K562 (cell line): ENCODE measurements around the gene TMEM132C.

ENCODE experiments used
- HMGXB4 ChIP-seq: sonication (generic); formaldehyde crosslinking; IDR thresholded peaks from 2 replicates; pipeline ENCODE4 v1.8.1; 2023; ENCODE audit warnings: mild to moderate bottlenecking, missing genetic modification reagents
- POLR2A ChIP-seq: fragments of 450-650 bp; conservative IDR thresholded peaks from 2 replicates; pipeline ENCODE4 v1.6.1; 2016
- RAD21 ChIP-seq, 2 experiments: fragments of 250-450 bp in 1 of 2; fragments of 450-650 bp in 1 of 2; sonication (Bioruptor Pico) in 1 of 2; formaldehyde crosslinking in 1 of 2; IDR thresholded peaks in 1 of 2; conservative IDR thresholded peaks in 1 of 2; 2 replicates each; pipeline versions ENCODE4 v1.4.0 to v1.8.0; 2020 to 2022; ENCODE audit warnings: mild to moderate bottlenecking in 2 of 2, moderate library complexity in 1 of 2

DNA sequence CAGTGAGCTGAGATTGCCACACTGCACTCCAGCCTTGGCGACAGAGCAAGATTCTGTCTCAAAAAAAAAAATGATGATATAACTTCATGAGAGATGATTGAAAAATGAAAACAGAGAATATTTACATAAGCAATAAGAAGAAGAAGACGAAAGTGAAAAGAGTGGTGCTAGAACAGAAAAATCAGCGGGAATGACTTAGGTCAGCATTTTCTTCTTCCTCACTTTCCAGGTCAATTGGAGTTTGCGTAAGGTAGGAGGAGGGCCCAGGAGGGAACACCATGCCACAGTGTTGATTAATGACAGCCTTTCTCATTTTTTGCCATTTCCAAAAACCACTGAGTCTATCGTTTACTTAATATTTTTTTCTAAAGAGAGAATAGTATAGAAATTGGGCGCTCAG lies 356.8 kb downstream of the TMEM132C start:
- TF ChIP-seq POLR2A (no peak), HMGXB4 (CRISPR knock-in tag) (no peak), RAD21 (CRISPR knock-in tag; conservative IDR thresholded peaks at IDR 0.05 in 1 of 2, IDR thresholded peaks at IDR 0.05 in 1 of 2) (no peak)
